A673 (cell line): Measurements from ENCODE around the gene TMEM92. TPM values are rescaled to one million over a fixed set of nuclear protein-coding genes. Genes with fewer than 3 reads are reported as not detected.

ENCODE experiments used
- BruUV-seq: library from RNA; stranded (reverse); fragments of 400-500 nt; replicated peaks from 2 replicates; lab custom pipeline; 2021; lab: Mats Ljungman, UMichigan
- CTCF ChIA-PET: fragments of 300-600 bp; sonication (Branson Sonifier 250); formaldehyde crosslinking; loops from one replicate; lab custom pipeline; 2022; ENCODE audit warnings: antibody characterized with exemption; lab: Charles Lee
- POLR2A ChIA-PET: fragments of 300-600 bp; sonication (Branson Sonifier 250); formaldehyde crosslinking; loops from one replicate; lab custom pipeline; 2022; ENCODE audit warnings: antibody characterized with exemption; ENCODE audit not compliant: low non-redundant PET; lab: Charles Lee
- DNase-seq: peaks from one replicate; pipeline ENCODE4 v3.0.0-alpha.2; 2015; ENCODE audit warnings: low spot score
- H3K27ac ChIP-seq: fragments of 200-600 bp; sonication (generic); 2 replicates; pipeline ENCODE4 v1.5.1; 2016; ENCODE audit warnings: mixed run types, low read depth, mild to moderate bottlenecking, mixed read lengths, antibody characterized with exemption, low read length; ENCODE audit not compliant: poor library complexity, severe bottlenecking
- H3K27me3 ChIP-seq: fragments of 200-600 bp; sonication (generic); replicated peaks from 2 replicates; pipeline ENCODE4 v1.6.1; 2017; ENCODE audit warnings: mixed run types, low read depth, mild to moderate bottlenecking, mixed read lengths, antibody characterized with exemption, low read length; ENCODE audit not compliant: insufficient read depth, poor library complexity
- H3K36me3 ChIP-seq: fragments of 200-600 bp; sonication (generic); 2 replicates; pipeline ENCODE4 v1.6.1; 2016; ENCODE audit warnings: mixed run types, mild to moderate bottlenecking, mixed read lengths, antibody characterized with exemption, low read length; ENCODE audit not compliant: insufficient read depth, poor library complexity, severe bottlenecking
- H3K4me1 ChIP-seq: fragments of 200-600 bp; sonication (generic); 2 replicates; pipeline ENCODE4 v1.6.1; 2017; ENCODE audit warnings: mixed run types, mild to moderate bottlenecking, mixed read lengths, antibody characterized with exemption, low read length; ENCODE audit not compliant: insufficient read depth, poor library complexity, severe bottlenecking
- H3K4me3 ChIP-seq: fragments of 200-600 bp; sonication (generic); 2 replicates; pipeline ENCODE4 v1.5.1; 2016; ENCODE audit warnings: low read depth, mixed run types, mild to moderate bottlenecking, mixed read lengths, low read length; ENCODE audit not compliant: poor library complexity, severe bottlenecking
- H3K9me3 ChIP-seq: fragments of 200-600 bp; sonication (generic); 2 replicates; pipeline ENCODE4 v1.6.1; 2016; ENCODE audit warnings: mixed run types, low read depth, mild to moderate bottlenecking, mixed read lengths, antibody characterized with exemption, low read length; ENCODE audit not compliant: poor library complexity, severe bottlenecking
- EZH2 ChIP-seq: fragments of 200-600 bp; sonication (generic); IDR thresholded peaks from 2 replicates; pipeline ENCODE4 v1.6.1; 2017; ENCODE audit warnings: borderline replicate concordance, low read depth, mild to moderate bottlenecking, mixed read lengths, antibody characterized with exemption, low read length; ENCODE audit not compliant: poor library complexity, severe bottlenecking
- intact Hi-C: fragments of 100-400 bp; cut with micrococcal nuclease; formaldehyde crosslinking; loops from one replicate; pipeline ENCODE4 v1.10.0; 2022; ENCODE audit not compliant: unreplicated experiment
- total RNA-seq: library from RNA; stranded (reverse); gene quantifications from 2 replicates; pipeline ENCODE4 v1.2.3, GENCODE V29; 2021
- TF ChIP-seq, protein P1 (sequence below): fragments of 300-800, 200-600 bp; sonication (generic); conservative IDR thresholded peaks from 2 replicates; pipeline ENCODE4 v1.5.1; 2017; ENCODE audit warnings: low read depth, mild to moderate bottlenecking, antibody characterized with exemption, low read length, moderate library complexity, mixed read lengths

TMEM92 gene
- total RNA-seq, 1 experiment from 2014 or later = 0.19 TPM

DNA sequence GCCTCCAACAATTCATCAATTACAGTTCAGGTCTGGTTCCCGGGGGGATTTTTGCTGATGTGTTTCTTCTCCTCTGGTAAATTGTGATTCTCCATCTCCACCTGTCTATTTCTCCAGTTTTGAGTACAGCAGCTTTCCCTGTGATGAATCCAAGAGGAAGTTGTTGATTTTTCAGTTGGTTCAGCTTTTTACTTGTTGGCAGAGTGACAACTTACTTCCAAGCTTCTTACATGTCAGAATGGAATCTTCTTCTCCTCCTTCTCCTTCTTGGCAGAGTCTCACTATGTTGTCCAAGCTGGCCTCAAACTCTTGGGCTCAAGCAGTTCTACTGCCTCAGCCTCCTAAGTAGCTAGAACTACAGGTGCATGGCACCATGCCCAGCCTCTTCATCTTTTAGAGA is 33.4 kb upstream of the TMEM92 start:
- CTCF ChIA-PET = no interaction called here
- TF ChIP-seq, protein P1, sequence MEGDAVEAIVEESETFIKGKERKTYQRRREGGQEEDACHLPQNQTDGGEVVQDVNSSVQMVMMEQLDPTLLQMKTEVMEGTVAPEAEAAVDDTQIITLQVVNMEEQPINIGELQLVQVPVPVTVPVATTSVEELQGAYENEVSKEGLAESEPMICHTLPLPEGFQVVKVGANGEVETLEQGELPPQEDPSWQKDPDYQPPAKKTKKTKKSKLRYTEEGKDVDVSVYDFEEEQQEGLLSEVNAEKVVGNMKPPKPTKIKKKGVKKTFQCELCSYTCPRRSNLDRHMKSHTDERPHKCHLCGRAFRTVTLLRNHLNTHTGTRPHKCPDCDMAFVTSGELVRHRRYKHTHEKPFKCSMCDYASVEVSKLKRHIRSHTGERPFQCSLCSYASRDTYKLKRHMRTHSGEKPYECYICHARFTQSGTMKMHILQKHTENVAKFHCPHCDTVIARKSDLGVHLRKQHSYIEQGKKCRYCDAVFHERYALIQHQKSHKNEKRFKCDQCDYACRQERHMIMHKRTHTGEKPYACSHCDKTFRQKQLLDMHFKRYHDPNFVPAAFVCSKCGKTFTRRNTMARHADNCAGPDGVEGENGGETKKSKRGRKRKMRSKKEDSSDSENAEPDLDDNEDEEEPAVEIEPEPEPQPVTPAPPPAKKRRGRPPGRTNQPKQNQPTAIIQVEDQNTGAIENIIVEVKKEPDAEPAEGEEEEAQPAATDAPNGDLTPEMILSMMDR = no peak
- TF ChIP-seq EZH2 = no peak
- POLR2A ChIA-PET = no interaction called here

DNA sequence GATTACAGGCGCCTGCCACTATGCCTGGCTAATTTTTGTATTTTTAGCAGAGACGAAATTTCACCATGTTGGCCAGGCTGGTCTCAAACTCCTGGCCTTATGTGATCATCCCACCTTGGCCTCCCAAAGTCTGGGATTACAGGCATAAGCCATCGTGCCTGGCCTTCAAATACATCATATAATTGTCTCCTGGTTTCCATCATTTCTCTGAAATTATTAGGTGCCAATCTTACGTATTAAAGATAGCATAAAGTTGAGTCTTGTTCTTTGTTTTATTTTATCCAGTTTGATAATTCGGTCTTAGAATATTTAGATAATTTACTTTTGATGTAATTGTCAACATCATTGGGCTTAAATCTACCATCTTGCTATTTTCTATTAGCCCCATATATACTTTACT is 32.8 kb upstream of the TMEM92 start:
- H3K27me3 ChIP-seq = peaks cover 33% of the 10 kb centered on the region
- no peak overlapping the region for H3K27ac ChIP-seq
- H3K4me3 ChIP-seq = no peak overlapping the region
- no peaks in the 10 kb centered on the region for H3K9me3 ChIP-seq
- no peaks in the 10 kb centered on the region for H3K4me1 ChIP-seq
- CTCF ChIA-PET = no interaction called here
- no peak for DNase-seq
- H3K36me3 ChIP-seq = no peaks in the 10 kb centered on the region
- intact Hi-C loops = no loop called here
- TF ChIP-seq, protein P1 = no peak
- no peak for TF ChIP-seq EZH2
- BruUV-seq = no TSS peak
- POLR2A ChIA-PET = no interaction called here

More for the DNA sequence above, 33.4 kb upstream of the TMEM92 start:
- no peak for DNase-seq
- no peak overlapping the region for H3K27ac ChIP-seq
- no peaks in the 10 kb centered on the region for H3K4me1 ChIP-seq
- no peaks in the 10 kb centered on the region for H3K36me3 ChIP-seq
- intact Hi-C loops = no loop called here
- BruUV-seq = no TSS peak
- H3K9me3 ChIP-seq = no peaks in the 10 kb centered on the region
- no peak overlapping the region for H3K4me3 ChIP-seq
- peaks cover 33% of the 10 kb centered on the region for H3K27me3 ChIP-seq

DNA sequence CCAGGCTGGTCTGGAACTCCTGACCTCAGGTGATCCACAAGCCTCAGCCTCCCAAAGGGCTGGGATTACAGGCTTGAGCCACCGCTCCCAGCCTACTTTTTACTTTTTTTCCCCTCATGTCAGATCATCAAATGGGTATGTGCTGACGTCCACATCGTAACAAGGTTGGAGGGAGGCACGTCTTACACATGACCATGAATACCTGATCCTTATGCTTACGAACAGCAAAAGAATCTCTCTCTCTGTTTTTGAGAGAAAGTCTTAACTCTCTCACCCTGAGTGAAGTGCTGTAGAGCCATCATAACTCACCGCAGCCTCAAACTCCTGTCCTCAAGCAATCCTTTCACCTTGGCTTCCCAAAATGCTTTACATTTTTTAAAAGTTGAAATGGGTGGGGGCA is 29.5 kb upstream of the TMEM92 start:
- BruUV-seq = no TSS peak
- DNase-seq = no peak
- ChIA-PET CTCF (no interaction called here), POLR2A (no interaction called here)
- Histone ChIP-seq H3K9me3 (peaks cover 13% of the 10 kb centered on the region), H3K27me3 (peaks cover 6% of the 10 kb centered on the region), H3K27ac (no peak overlapping the region), H3K4me3 (no peak overlapping the region), H3K4me1 (no peaks in the 10 kb centered on the region), H3K36me3 (no peaks in the 10 kb centered on the region)
- TF ChIP-seq, protein P1 = no peak
- TF ChIP-seq EZH2 = no peak
- intact Hi-C loops = no loop called here
